ENCODE results near the gene ALDH1A2.

ALDH1A2 gene

GRCh38 chr15:57973534-57973933 lies 92.0 kb downstream of the ALDH1A2 start:
- no peak for TF ChIP-seq CTCF (IDR thresholded peaks at IDR 0.05; ENCODE audit: low read depth, low read length, missing control alignments)
- H3K4me3 ChIP-seq (replicated peaks; ENCODE audit: low read depth, low read length) = no peak overlapping the region
- no peak for DNase-seq (ENCODE audit: extremely low read depth, low read depth)

- DNase-seq (ENCODE audit: extremely low read depth, low read depth) = no peak
- H3K4me3 ChIP-seq (replicated peaks; ENCODE audit: low read depth, low read length) = no peak overlapping the region
- no peak for TF ChIP-seq CTCF (IDR thresholded peaks at IDR 0.05; ENCODE audit: low read depth, low read length, missing control alignments)
These were observed 92.6 kb downstream of the ALDH1A2 start for GRCh38 chr15:57972864-57973263.

- no peak for TF ChIP-seq CTCF (IDR thresholded peaks at IDR 0.05; ENCODE audit: low read depth, low read length, missing control alignments)
- no peak for DNase-seq (ENCODE audit: extremely low read depth, low read depth)
- H3K4me3 ChIP-seq (replicated peaks; ENCODE audit: low read depth, low read length) = no peak overlapping the region
These were observed 95.5 kb downstream of the ALDH1A2 start for GRCh38 chr15:57969996-57970395.

GRCh38 chr15:57969355-57969754 lies 96.2 kb downstream of the ALDH1A2 start:
- no peak overlapping the region for H3K4me3 ChIP-seq (replicated peaks; ENCODE audit: low read depth, low read length)
- TF ChIP-seq CTCF (IDR thresholded peaks at IDR 0.05; ENCODE audit: low read depth, low read length, missing control alignments) = peak; percentile 51
- DNase-seq (ENCODE audit: extremely low read depth, low read depth) = no peak

- no peak for DNase-seq (ENCODE audit: extremely low read depth, low read depth)
- no peak for TF ChIP-seq CTCF (IDR thresholded peaks at IDR 0.05; ENCODE audit: low read depth, low read length, missing control alignments)
- H3K4me3 ChIP-seq (replicated peaks; ENCODE audit: low read depth, low read length) = no peak overlapping the region
These were observed 102.6 kb downstream of the ALDH1A2 start for GRCh38 chr15:57962887-57963286.

- TF ChIP-seq CTCF (IDR thresholded peaks at IDR 0.05; ENCODE audit: low read depth, low read length, missing control alignments) = no peak
- DNase-seq (ENCODE audit: extremely low read depth, low read depth) = no peak
- H3K4me3 ChIP-seq (replicated peaks; ENCODE audit: low read depth, low read length) = no peak overlapping the region
These were observed 103.6 kb downstream of the ALDH1A2 start for GRCh38 chr15:57961919-57962318.

GRCh38 chr15:57957113-57957512 lies 108.4 kb downstream of the ALDH1A2 start:
- no peak for TF ChIP-seq CTCF (IDR thresholded peaks at IDR 0.05; ENCODE audit: low read depth, low read length, missing control alignments)
- H3K4me3 ChIP-seq (replicated peaks; ENCODE audit: low read depth, low read length) = no peak overlapping the region
- DNase-seq (ENCODE audit: extremely low read depth, low read depth) = no peak
